ENCODE data around the gene ARHGEF6. TPM values are rescaled to one million over a fixed set of nuclear protein-coding genes. Genes with fewer than 3 reads are reported as not detected.

Gene ARHGEF6
- total and polyA plus RNA-seq, 4 donors = 1.6 to 9.2 (median 4.2) TPM

DNA sequence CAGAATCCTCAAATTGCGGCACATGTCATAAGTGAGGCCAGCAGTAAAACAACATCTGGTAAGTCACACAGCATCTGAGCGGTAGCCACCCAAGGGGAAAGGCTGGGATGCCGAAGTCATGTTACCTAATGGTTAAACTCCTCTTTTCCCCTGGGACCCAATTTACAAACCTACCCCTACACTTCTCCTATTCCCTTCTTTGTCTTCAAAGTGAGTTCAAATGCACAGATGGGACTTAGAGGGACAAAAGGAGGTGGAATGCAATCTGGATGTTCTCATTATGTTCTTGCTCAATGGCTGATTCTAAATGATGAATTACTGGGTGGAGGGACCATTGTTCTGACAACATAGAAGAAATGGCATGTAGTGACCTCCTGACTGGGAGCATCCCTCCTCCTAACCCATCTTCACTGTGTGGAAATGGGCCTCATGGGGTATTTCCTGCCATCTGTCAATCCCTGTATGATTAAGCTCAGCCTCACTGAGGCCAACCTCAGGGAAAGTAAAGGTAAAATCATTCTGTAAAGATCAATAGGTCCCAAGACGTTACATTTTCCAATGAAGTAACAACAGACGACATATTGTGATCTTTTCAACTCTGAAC lies 124.3 kb downstream of the ARHGEF6 start:
- no peaks in the 10 kb centered on the region for H3K36me3 ChIP-seq (ENCODE audit: control insufficient read depth in 4 of 4, insufficient read depth in 3 of 4, low read depth in 1 of 4, low read length in 3 of 4)
- H3K9ac ChIP-seq (ENCODE audit: low read depth in 1 of 2, low read length in 2 of 2) = no peak overlapping the region
- TF ChIP-seq HNF4G (IDR thresholded peaks at IDR 0.05) (no peak), RXRA (IDR thresholded peaks at IDR 0.05) (no peak), NR2F2 (IDR thresholded peaks at IDR 0.05) (no peak), EGR1 (IDR thresholded peaks at IDR 0.05; ENCODE audit: low read depth in 2 of 2) (no peak), GABPA (IDR thresholded peaks at IDR 0.05 in 1 of 2, conservative IDR thresholded peaks at IDR 0.05 in 1 of 2) (no peak), FOXA2 (IDR thresholded peaks at IDR 0.05) (no peak)
- TF ChIP-seq, protein P1, sequence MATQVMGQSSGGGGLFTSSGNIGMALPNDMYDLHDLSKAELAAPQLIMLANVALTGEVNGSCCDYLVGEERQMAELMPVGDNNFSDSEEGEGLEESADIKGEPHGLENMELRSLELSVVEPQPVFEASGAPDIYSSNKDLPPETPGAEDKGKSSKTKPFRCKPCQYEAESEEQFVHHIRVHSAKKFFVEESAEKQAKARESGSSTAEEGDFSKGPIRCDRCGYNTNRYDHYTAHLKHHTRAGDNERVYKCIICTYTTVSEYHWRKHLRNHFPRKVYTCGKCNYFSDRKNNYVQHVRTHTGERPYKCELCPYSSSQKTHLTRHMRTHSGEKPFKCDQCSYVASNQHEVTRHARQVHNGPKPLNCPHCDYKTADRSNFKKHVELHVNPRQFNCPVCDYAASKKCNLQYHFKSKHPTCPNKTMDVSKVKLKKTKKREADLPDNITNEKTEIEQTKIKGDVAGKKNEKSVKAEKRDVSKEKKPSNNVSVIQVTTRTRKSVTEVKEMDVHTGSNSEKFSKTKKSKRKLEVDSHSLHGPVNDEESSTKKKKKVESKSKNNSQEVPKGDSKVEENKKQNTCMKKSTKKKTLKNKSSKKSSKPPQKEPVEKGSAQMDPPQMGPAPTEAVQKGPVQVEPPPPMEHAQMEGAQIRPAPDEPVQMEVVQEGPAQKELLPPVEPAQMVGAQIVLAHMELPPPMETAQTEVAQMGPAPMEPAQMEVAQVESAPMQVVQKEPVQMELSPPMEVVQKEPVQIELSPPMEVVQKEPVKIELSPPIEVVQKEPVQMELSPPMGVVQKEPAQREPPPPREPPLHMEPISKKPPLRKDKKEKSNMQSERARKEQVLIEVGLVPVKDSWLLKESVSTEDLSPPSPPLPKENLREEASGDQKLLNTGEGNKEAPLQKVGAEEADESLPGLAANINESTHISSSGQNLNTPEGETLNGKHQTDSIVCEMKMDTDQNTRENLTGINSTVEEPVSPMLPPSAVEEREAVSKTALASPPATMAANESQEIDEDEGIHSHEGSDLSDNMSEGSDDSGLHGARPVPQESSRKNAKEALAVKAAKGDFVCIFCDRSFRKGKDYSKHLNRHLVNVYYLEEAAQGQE (IDR thresholded peaks at IDR 0.05) = no peak
- no peak overlapping the region for H3K27ac ChIP-seq (ENCODE audit: low read depth in 1 of 2, low read length in 2 of 2)
- no peak overlapping the region for H3K4me3 ChIP-seq (ENCODE audit: low read depth in 1 of 3, low read length in 3 of 3)
- DNase-seq (ENCODE audit: low spot score) = no peak
- 87% methylated on average over 5 of the region's 5 CpGs for WGBS
- no peaks in the 10 kb centered on the region for H3K4me1 ChIP-seq (ENCODE audit: control insufficient read depth in 4 of 4, insufficient read depth in 4 of 4, low read length in 3 of 4)
- H3K9me3 ChIP-seq (ENCODE audit: control insufficient read depth in 4 of 4, low read length in 3 of 4) = no peaks in the 10 kb centered on the region
- no peaks in the 10 kb centered on the region for H3K27me3 ChIP-seq (ENCODE audit: control insufficient read depth in 4 of 4, insufficient read depth in 4 of 4, low read length in 3 of 4)

DNA sequence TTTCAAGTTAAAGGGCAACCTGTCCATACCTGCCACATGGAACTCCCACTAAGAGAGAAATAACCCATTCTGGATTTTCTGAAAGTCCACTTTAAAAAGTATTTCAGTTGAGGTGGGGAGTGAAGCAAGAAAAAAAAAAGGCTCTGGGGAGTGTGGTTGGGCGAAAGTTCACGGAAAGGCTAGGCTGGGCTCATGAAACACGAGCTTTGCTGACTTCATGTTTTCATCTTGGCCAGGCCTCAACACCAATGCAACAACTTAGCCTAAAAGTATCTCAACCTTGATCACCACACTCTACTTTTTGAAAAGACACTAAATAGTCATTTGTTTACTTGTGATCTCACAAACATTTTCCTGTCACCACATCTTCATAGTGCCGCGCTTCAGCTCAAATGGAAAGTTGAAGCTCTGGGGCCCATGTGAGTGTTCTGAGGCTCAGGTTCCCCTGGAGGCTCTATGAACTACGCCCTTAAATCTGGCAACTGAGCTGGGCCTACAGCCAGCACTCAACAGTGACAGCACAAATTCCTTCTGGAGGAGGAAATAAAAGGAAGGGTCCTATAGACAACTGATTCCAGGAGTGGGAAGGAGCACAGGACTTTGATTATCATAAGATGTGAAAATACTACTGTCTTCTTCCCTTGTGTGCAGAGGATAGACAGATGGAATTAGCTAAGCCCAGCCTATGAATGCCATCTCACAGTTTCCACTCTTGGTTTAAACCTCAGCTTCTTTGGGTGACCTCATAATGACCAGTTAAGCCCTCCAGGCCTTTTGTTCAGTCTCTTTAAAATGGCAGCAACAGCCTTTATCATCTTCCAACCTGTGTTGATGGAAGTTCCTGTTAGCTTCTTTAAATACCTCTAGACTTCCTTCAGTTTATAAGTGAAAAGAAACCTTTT lies 127.7 kb downstream of the ARHGEF6 start:
- Histone ChIP-seq H3K27me3 (ENCODE audit: control insufficient read depth in 4 of 4, insufficient read depth in 4 of 4, low read length in 3 of 4) (peaks cover 0 to 4% (median 0%) of the 10 kb centered on the region in 4 donors), H3K36me3 (ENCODE audit: control insufficient read depth in 4 of 4, insufficient read depth in 3 of 4, low read depth in 1 of 4, low read length in 3 of 4) (no peaks in the 10 kb centered on the region), H3K9me3 (ENCODE audit: control insufficient read depth in 4 of 4, low read length in 3 of 4) (no peaks in the 10 kb centered on the region), H3K9ac (ENCODE audit: low read depth in 1 of 2, low read length in 2 of 2) (no peak overlapping the region), H3K4me1 (ENCODE audit: control insufficient read depth in 4 of 4, insufficient read depth in 4 of 4, low read length in 3 of 4) (no peaks in the 10 kb centered on the region), H3K4me3 (ENCODE audit: low read depth in 1 of 3, low read length in 3 of 3) (no peak overlapping the region), H3K27ac (ENCODE audit: low read depth in 1 of 2, low read length in 2 of 2) (no peak overlapping the region)
- WGBS = 92% methylated on average over 6 of the region's 6 CpGs
- no peak for TF ChIP-seq JUND (IDR thresholded peaks at IDR 0.05)
- TF ChIP-seq HNF4G (IDR thresholded peaks at IDR 0.05) = no peak
- TF ChIP-seq, protein P2, sequence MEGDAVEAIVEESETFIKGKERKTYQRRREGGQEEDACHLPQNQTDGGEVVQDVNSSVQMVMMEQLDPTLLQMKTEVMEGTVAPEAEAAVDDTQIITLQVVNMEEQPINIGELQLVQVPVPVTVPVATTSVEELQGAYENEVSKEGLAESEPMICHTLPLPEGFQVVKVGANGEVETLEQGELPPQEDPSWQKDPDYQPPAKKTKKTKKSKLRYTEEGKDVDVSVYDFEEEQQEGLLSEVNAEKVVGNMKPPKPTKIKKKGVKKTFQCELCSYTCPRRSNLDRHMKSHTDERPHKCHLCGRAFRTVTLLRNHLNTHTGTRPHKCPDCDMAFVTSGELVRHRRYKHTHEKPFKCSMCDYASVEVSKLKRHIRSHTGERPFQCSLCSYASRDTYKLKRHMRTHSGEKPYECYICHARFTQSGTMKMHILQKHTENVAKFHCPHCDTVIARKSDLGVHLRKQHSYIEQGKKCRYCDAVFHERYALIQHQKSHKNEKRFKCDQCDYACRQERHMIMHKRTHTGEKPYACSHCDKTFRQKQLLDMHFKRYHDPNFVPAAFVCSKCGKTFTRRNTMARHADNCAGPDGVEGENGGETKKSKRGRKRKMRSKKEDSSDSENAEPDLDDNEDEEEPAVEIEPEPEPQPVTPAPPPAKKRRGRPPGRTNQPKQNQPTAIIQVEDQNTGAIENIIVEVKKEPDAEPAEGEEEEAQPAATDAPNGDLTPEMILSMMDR (IDR thresholded peaks at IDR 0.05; ENCODE audit: low read depth, low read length, missing input control) = no peak
- no peak for TF ChIP-seq RXRA (IDR thresholded peaks at IDR 0.05)
- TF ChIP-seq, protein P3, sequence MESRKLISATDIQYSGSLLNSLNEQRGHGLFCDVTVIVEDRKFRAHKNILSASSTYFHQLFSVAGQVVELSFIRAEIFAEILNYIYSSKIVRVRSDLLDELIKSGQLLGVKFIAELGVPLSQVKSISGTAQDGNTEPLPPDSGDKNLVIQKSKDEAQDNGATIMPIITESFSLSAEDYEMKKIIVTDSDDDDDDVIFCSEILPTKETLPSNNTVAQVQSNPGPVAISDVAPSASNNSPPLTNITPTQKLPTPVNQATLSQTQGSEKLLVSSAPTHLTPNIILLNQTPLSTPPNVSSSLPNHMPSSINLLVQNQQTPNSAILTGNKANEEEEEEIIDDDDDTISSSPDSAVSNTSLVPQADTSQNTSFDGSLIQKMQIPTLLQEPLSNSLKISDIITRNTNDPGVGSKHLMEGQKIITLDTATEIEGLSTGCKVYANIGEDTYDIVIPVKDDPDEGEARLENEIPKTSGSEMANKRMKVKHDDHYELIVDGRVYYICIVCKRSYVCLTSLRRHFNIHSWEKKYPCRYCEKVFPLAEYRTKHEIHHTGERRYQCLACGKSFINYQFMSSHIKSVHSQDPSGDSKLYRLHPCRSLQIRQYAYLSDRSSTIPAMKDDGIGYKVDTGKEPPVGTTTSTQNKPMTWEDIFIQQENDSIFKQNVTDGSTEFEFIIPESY (IDR thresholded peaks at IDR 0.05) = no peak
- TF ChIP-seq, protein P4, sequence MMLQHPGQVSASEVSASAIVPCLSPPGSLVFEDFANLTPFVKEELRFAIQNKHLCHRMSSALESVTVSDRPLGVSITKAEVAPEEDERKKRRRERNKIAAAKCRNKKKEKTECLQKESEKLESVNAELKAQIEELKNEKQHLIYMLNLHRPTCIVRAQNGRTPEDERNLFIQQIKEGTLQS (IDR thresholded peaks at IDR 0.05) = no peak
- no peak for TF ChIP-seq FOXA1 (IDR thresholded peaks at IDR 0.05)
- TF ChIP-seq NR2F2 (IDR thresholded peaks at IDR 0.05) = no peak
- no peak for TF ChIP-seq GABPA (IDR thresholded peaks at IDR 0.05 in 1 of 2, conservative IDR thresholded peaks at IDR 0.05 in 1 of 2)
- TF ChIP-seq, protein P5, sequence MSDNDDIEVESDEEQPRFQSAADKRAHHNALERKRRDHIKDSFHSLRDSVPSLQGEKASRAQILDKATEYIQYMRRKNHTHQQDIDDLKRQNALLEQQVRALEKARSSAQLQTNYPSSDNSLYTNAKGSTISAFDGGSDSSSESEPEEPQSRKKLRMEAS (IDR thresholded peaks at IDR 0.05) = no peak
- TF ChIP-seq SP1 (IDR thresholded peaks at IDR 0.05) = no peak
- no peak for TF ChIP-seq TAF1 (conservative IDR thresholded peaks at IDR 0.05)
- no peak for TF ChIP-seq EGR1 (IDR thresholded peaks at IDR 0.05; ENCODE audit: low read depth in 2 of 2)
- TF ChIP-seq RAD21 (IDR thresholded peaks at IDR 0.05) = no peak
- no peak for TF ChIP-seq FOXA2 (IDR thresholded peaks at IDR 0.05)
- no peak for TF ChIP-seq YY1 (IDR thresholded peaks at IDR 0.05)
- TF ChIP-seq, protein P1 (IDR thresholded peaks at IDR 0.05) = no peak
- TF ChIP-seq HNF4A (conservative IDR thresholded peaks at IDR 0.05) = no peak
- no peak for DNase-seq (ENCODE audit: low spot score)

Measured in liver (tissue), 9 donors.